ENCODE measurements around the gene TET1. TPM values are rescaled to one million over a fixed set of nuclear protein-coding genes. Genes with fewer than 3 reads are reported as not detected.

The TET1 gene
- total RNA-seq, 1 donor from 2014 or later = under 0.01 TPM

DNA sequence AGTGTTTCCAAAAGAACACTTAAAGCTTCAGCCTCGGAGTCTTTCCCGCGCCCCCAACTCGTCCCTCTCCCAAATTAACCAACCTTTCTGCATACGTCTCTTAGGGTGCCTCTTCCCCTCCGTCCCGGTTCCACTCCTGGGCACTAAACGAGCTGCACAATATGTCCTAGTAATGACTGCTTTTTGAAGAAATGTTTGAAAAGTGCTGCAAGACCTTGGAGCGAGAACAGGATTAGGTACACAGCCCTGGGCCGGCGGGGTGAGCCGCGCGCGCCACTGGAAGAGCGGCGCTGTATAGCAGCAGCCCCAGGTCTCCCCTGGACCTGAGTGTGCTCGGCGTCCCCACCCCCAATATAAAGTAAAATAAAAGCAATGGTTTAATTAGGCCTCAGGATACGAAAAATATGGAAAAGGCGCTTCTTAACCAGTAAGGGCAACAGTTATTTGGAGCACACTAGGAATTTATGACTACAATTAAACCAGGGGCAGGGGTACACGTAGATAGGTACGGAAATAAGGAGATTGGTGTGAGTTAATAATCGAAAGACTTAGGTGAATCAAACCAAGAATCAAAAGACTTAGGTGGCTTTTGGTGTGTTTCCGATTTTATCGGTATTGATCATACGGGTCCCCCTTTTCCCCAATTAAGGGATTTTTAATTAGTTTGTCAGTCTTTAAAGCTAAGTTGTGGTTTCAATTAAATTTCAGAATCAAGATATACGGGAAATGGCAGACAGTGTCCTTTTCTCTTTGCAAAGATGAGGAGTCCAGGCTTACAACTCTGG, 1.9 kb downstream of the TET1 start:
- TF ChIP-seq, protein P1, sequence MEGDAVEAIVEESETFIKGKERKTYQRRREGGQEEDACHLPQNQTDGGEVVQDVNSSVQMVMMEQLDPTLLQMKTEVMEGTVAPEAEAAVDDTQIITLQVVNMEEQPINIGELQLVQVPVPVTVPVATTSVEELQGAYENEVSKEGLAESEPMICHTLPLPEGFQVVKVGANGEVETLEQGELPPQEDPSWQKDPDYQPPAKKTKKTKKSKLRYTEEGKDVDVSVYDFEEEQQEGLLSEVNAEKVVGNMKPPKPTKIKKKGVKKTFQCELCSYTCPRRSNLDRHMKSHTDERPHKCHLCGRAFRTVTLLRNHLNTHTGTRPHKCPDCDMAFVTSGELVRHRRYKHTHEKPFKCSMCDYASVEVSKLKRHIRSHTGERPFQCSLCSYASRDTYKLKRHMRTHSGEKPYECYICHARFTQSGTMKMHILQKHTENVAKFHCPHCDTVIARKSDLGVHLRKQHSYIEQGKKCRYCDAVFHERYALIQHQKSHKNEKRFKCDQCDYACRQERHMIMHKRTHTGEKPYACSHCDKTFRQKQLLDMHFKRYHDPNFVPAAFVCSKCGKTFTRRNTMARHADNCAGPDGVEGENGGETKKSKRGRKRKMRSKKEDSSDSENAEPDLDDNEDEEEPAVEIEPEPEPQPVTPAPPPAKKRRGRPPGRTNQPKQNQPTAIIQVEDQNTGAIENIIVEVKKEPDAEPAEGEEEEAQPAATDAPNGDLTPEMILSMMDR (IDR thresholded peaks at IDR 0.05; ENCODE audit: insufficient read depth, low read length, severe bottlenecking) = no peak
- no peak for DNase-seq (ENCODE audit: low read depth)
- Histone ChIP-seq H3K27me3 (ENCODE audit: control insufficient read depth, insufficient read depth, low read length) (peaks cover 13% of the 10 kb centered on the region), H3K4me3 (ENCODE audit: low read depth, low read length) (no peak overlapping the region), H3K36me3 (ENCODE audit: control insufficient read depth, insufficient read depth, low read length) (no peaks in the 10 kb centered on the region)
- no peak for FAIRE-seq

- H3K4me3 ChIP-seq (ENCODE audit: low read depth, low read length) = no peak overlapping the region
- TF ChIP-seq, protein P1 (IDR thresholded peaks at IDR 0.05; ENCODE audit: insufficient read depth, low read length, severe bottlenecking) = no peak
- peak; percentile 23 for DNase-seq (ENCODE audit: low read depth)
- peaks cover 13% of the 10 kb centered on the region for H3K27me3 ChIP-seq (ENCODE audit: control insufficient read depth, insufficient read depth, low read length)
- H3K36me3 ChIP-seq (ENCODE audit: control insufficient read depth, insufficient read depth, low read length) = no peaks in the 10 kb centered on the region
- no peak for FAIRE-seq
These were observed 2.8 kb downstream of the TET1 start for GRCh38 chr10:68562661-68563570.

GRCh38 chr10:68564712-68565111, 4.6 kb downstream of the TET1 start:
- no peak overlapping the region for H3K4me3 ChIP-seq (ENCODE audit: low read depth, low read length)
- DNase-seq (ENCODE audit: low read depth) (no peak), FAIRE-seq (no peak)
- H3K36me3 ChIP-seq (ENCODE audit: control insufficient read depth, insufficient read depth, low read length) = no peaks in the 10 kb centered on the region
- TF ChIP-seq, protein P1 (IDR thresholded peaks at IDR 0.05; ENCODE audit: insufficient read depth, low read length, severe bottlenecking) = no peak
- H3K27me3 ChIP-seq (ENCODE audit: control insufficient read depth, insufficient read depth, low read length) = peaks cover 11% of the 10 kb centered on the region

- FAIRE-seq (no peak), DNase-seq (ENCODE audit: low read depth) (no peak)
- Histone ChIP-seq H3K27me3 (ENCODE audit: control insufficient read depth, insufficient read depth, low read length) (peaks cover 4% of the 10 kb centered on the region), H3K36me3 (ENCODE audit: control insufficient read depth, insufficient read depth, low read length) (no peaks in the 10 kb centered on the region), H3K4me3 (ENCODE audit: low read depth, low read length) (no peak overlapping the region)
- TF ChIP-seq, protein P1 (IDR thresholded peaks at IDR 0.05; ENCODE audit: insufficient read depth, low read length, severe bottlenecking) = no peak
These were observed 5.5 kb downstream of the TET1 start for GRCh38 chr10:68565658-68566057.

GRCh38 chr10:68566351-68566750, 6.2 kb downstream of the TET1 start:
- TF ChIP-seq, protein P1 (IDR thresholded peaks at IDR 0.05; ENCODE audit: insufficient read depth, low read length, severe bottlenecking) = no peak
- FAIRE-seq (no peak), DNase-seq (ENCODE audit: low read depth) (no peak)
- Histone ChIP-seq H3K27me3 (ENCODE audit: control insufficient read depth, insufficient read depth, low read length) (peaks cover 3% of the 10 kb centered on the region), H3K36me3 (ENCODE audit: control insufficient read depth, insufficient read depth, low read length) (no peaks in the 10 kb centered on the region), H3K4me3 (ENCODE audit: low read depth, low read length) (no peak overlapping the region)
